Measurements from ENCODE around the gene NEK11.

Gene NEK11

DNA sequence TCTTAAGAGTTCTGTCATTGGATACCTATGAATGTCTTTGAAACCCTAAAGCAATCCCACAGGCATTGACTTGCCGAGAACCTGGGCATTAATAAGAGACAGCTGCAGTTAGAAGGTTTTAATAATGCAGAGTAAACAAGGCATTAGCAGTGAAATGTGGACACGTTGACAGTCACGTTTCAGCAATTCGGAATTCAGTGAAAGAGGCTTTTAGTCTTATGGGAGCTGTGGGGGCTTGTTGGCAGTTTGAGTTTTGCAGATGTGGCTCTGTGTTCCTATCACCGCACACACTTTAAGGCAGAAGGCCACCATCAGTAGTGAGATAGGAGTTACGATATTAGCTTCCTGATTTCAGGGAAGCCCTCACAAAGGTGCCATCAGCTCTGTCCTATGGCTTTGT is 209.7 kb downstream of the NEK11 start:
- Histone ChIP-seq H3K9me3 (ENCODE audit: control insufficient read depth, low read length) (no peaks in the 10 kb centered on the region), H3K27ac (no peak overlapping the region), H3K27me3 (ENCODE audit: control insufficient read depth, insufficient read depth, low read length) (no peaks in the 10 kb centered on the region), H3K4me1 (peaks cover 2% of the 10 kb centered on the region), H3K36me3 (ENCODE audit: control insufficient read depth, insufficient read depth, low read length) (no peaks in the 10 kb centered on the region), H3K9ac (no peak overlapping the region), H3K79me2 (no peaks in the 10 kb centered on the region), H2AFZ (no peak overlapping the region), H3K4me2 (ENCODE audit: low read length) (no peak overlapping the region), H3K4me3 (ENCODE audit: low read depth, low read length) (no peak overlapping the region)
- TF ChIP-seq, protein P1, sequence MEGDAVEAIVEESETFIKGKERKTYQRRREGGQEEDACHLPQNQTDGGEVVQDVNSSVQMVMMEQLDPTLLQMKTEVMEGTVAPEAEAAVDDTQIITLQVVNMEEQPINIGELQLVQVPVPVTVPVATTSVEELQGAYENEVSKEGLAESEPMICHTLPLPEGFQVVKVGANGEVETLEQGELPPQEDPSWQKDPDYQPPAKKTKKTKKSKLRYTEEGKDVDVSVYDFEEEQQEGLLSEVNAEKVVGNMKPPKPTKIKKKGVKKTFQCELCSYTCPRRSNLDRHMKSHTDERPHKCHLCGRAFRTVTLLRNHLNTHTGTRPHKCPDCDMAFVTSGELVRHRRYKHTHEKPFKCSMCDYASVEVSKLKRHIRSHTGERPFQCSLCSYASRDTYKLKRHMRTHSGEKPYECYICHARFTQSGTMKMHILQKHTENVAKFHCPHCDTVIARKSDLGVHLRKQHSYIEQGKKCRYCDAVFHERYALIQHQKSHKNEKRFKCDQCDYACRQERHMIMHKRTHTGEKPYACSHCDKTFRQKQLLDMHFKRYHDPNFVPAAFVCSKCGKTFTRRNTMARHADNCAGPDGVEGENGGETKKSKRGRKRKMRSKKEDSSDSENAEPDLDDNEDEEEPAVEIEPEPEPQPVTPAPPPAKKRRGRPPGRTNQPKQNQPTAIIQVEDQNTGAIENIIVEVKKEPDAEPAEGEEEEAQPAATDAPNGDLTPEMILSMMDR (IDR thresholded peaks at IDR 0.05): no peak

DNA sequence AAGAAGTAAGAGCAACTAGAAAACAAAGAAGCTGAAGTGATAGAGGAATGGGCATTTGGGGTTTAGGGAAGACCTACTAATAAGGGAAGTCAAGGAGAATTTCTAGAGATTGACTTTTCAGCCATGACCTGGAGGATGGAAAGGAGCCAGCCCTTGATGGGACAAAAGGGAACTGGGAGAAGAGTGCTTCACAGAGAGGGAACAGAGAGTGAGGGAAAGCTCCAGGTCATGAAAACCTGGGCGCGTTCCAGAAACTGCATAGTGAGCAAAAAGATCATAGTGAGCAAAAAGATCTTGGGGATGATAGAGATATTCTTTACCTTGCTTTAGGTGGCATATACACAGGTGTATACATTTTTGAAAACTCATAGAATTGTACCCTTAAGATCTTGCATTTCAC is 211.8 kb downstream of the NEK11 start:
- TF ChIP-seq, protein P1 (IDR thresholded peaks at IDR 0.05): no peak
- no peaks in the 10 kb centered on the region for H3K9me3 ChIP-seq (ENCODE audit: control insufficient read depth, low read length)
- no peak overlapping the region for H3K4me2 ChIP-seq (ENCODE audit: low read length)
- H3K36me3 ChIP-seq (ENCODE audit: control insufficient read depth, insufficient read depth, low read length): no peaks in the 10 kb centered on the region
- H3K27ac ChIP-seq: no peak overlapping the region
- no peak overlapping the region for H3K9ac ChIP-seq
- H3K4me3 ChIP-seq (ENCODE audit: low read depth, low read length): no peak overlapping the region
- no peaks in the 10 kb centered on the region for H3K4me1 ChIP-seq
- H3K79me2 ChIP-seq: no peaks in the 10 kb centered on the region
- H2AFZ ChIP-seq: no peak overlapping the region
- H3K27me3 ChIP-seq (ENCODE audit: control insufficient read depth, insufficient read depth, low read length): no peaks in the 10 kb centered on the region

DNA sequence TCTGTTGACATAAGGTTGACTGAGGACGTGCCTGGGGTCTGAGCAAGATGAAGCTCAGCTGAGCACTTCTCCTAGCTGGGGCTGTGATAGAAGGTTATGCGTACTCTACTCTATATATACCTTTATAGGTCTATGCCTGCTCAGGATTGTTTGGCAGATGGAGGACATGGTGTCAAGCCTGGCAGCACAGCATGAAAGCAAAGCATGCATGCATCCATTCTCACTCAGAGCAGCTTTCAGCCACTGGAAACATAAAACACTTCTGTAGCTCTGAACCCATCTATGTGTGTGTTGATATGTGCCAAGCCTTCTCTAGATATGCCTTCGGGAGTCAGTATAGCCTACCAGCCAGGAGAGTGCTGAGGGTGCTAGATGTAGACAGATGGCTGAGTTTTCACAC is 212.6 kb downstream of the NEK11 start:
- TF ChIP-seq, protein P1 (IDR thresholded peaks at IDR 0.05): no peak
- Histone ChIP-seq H3K36me3 (ENCODE audit: control insufficient read depth, insufficient read depth, low read length) (no peaks in the 10 kb centered on the region), H3K4me2 (ENCODE audit: low read length) (no peak overlapping the region), H3K9me3 (ENCODE audit: control insufficient read depth, low read length) (no peaks in the 10 kb centered on the region), H3K9ac (no peak overlapping the region), H3K4me1 (no peaks in the 10 kb centered on the region), H3K27ac (no peak overlapping the region), H2AFZ (no peak overlapping the region), H3K79me2 (no peaks in the 10 kb centered on the region), H3K4me3 (ENCODE audit: low read depth, low read length) (no peak overlapping the region), H3K27me3 (ENCODE audit: control insufficient read depth, insufficient read depth, low read length) (no peaks in the 10 kb centered on the region)

DNA sequence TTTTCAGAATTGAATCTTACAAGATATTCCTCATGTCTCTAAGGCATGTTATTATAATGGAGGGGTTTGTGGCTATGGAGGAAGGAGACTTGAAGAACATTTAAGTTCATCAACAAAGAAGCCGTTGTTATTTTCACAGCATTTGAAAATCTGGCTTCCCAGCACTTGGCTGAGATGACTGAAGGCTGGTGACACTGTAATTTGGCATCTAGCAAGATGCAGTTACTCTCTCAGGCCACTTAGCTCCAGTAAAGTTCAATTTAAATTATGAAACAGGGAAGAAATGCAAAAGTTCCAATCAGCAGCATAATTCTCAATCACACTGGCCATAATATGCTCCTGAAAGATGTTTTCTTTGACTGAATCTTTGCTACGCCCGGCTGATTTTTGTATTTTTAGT is 215.5 kb downstream of the NEK11 start:
- H3K4me2 ChIP-seq (ENCODE audit: low read length): no peak overlapping the region
- no peaks in the 10 kb centered on the region for H3K27me3 ChIP-seq (ENCODE audit: control insufficient read depth, insufficient read depth, low read length)
- H3K4me3 ChIP-seq (ENCODE audit: low read depth, low read length): no peak overlapping the region
- H3K4me1 ChIP-seq: no peaks in the 10 kb centered on the region
- no peaks in the 10 kb centered on the region for H3K36me3 ChIP-seq (ENCODE audit: control insufficient read depth, insufficient read depth, low read length)
- no peaks in the 10 kb centered on the region for H3K79me2 ChIP-seq
- H3K9ac ChIP-seq: no peak overlapping the region
- H2AFZ ChIP-seq: no peak overlapping the region
- no peaks in the 10 kb centered on the region for H3K9me3 ChIP-seq (ENCODE audit: control insufficient read depth, low read length)
- TF ChIP-seq, protein P1 (IDR thresholded peaks at IDR 0.05): no peak
- H3K27ac ChIP-seq: no peak overlapping the region

DNA sequence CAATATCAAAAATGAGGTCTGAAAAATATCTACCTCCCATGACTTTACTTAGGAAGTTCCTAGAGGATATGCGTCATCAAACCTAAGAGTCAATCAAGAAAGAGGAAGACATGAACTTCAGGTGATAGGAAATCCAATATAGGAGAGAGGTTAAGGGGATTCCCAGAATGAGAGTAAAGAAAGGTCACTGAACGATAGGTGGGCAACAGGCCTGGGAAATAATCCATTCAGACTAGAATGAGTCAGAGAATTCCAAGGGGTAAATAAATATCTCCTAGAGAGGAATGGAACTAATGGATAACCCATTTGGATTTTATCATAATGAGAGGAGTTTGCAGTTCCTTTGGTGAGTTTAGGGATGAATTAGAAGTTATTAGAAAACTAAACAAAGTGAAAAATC is 223.8 kb downstream of the NEK11 start:
- H3K27ac ChIP-seq: no peak overlapping the region
- no peaks in the 10 kb centered on the region for H3K4me1 ChIP-seq
- no peaks in the 10 kb centered on the region for H3K36me3 ChIP-seq (ENCODE audit: control insufficient read depth, insufficient read depth, low read length)
- H3K79me2 ChIP-seq: no peaks in the 10 kb centered on the region
- TF ChIP-seq, protein P1 (IDR thresholded peaks at IDR 0.05): no peak
- no peak overlapping the region for H3K4me2 ChIP-seq (ENCODE audit: low read length)
- no peaks in the 10 kb centered on the region for H3K27me3 ChIP-seq (ENCODE audit: control insufficient read depth, insufficient read depth, low read length)
- H3K9me3 ChIP-seq (ENCODE audit: control insufficient read depth, low read length): peaks cover 2% of the 10 kb centered on the region
- H2AFZ ChIP-seq: no peak overlapping the region
- no peak overlapping the region for H3K4me3 ChIP-seq (ENCODE audit: low read depth, low read length)
- no peak overlapping the region for H3K9ac ChIP-seq
